Liver (tissue), 9 donors: Measurements from ENCODE around the gene PBX4. TPM values are rescaled to one million over a fixed set of nuclear protein-coding genes. Genes with fewer than 3 reads are reported as not detected.

ENCODE experiments used
- DNase-seq: peaks from one replicate; pipeline ENCODE4 v3.0.0-alpha.2; 2017; ENCODE audit warnings: low spot score
- H3K27ac ChIP-seq, 2 donors: one replicate each; pipeline ENCODE4 v1.7.0; 2013; ENCODE audit warnings: inconsistent platforms in 2 of 2, low read length in 2 of 2, control low read depth in 1 of 2, low read depth in 1 of 2, mild to moderate bottlenecking in 1 of 2
- H3K27me3 ChIP-seq, 4 donors: one replicate each; pipeline versions ENCODE4 v1.6.1 to v1.7.0; 2013; ENCODE audit warnings: low read length in 3 of 4, inconsistent platforms in 1 of 4, mild to moderate bottlenecking in 1 of 4, moderate library complexity in 1 of 4; ENCODE audit not compliant: control insufficient read depth in 4 of 4, insufficient read depth in 4 of 4
- H3K36me3 ChIP-seq, 4 donors: one replicate each; pipeline versions ENCODE4 v1.6.1 to v1.7.0; 2013; ENCODE audit warnings: low read length in 3 of 4, mild to moderate bottlenecking in 3 of 4, low read depth in 1 of 4, moderate library complexity in 1 of 4; ENCODE audit not compliant: control insufficient read depth in 4 of 4, insufficient read depth in 3 of 4
- H3K4me1 ChIP-seq, 4 donors: one replicate each; pipeline versions ENCODE4 v1.6.1 to v1.7.0; 2013; ENCODE audit warnings: low read length in 3 of 4, mild to moderate bottlenecking in 3 of 4, moderate library complexity in 1 of 4; ENCODE audit not compliant: control insufficient read depth in 4 of 4, insufficient read depth in 4 of 4
- H3K4me3 ChIP-seq, 3 donors: one replicate each; pipeline versions ENCODE4 v1.6.1 to v1.7.0; 2013; ENCODE audit warnings: low read length in 3 of 3, control low read depth in 1 of 3, low read depth in 1 of 3, mild to moderate bottlenecking in 1 of 3
- H3K9ac ChIP-seq, 2 donors: one replicate each; pipeline ENCODE4 v1.7.0; 2013; ENCODE audit warnings: low read length in 2 of 2, mild to moderate bottlenecking in 2 of 2, moderate library complexity in 2 of 2, control low read depth in 1 of 2, low read depth in 1 of 2
- H3K9me3 ChIP-seq, 4 donors: one replicate each; pipeline versions ENCODE4 v1.6.1 to v1.7.0; 2013; ENCODE audit warnings: low read length in 3 of 4; ENCODE audit not compliant: control insufficient read depth in 4 of 4
- ATF3 ChIP-seq: IDR thresholded peaks from 2 replicates; pipeline ENCODE4 v1.6.1; 2016; ENCODE audit warnings: antibody characterized with exemption
- CTCF ChIP-seq: fragments of 150-350 bp; IDR thresholded peaks from 2 replicates; pipeline ENCODE4 v1.5.1; 2017; ENCODE audit warnings: improper control_type of control experiment, low read depth, low read length; ENCODE audit not compliant: missing input control
- EGR1 ChIP-seq, 2 donors: IDR thresholded peaks; 2 replicates each; pipeline ENCODE4 v1.6.1; 2016 to 2018; ENCODE audit warnings: antibody characterized with exemption in 2 of 2, low read depth in 2 of 2
- FOXA1 ChIP-seq: IDR thresholded peaks from 2 replicates; pipeline ENCODE4 v1.6.1; 2016; ENCODE audit warnings: antibody characterized with exemption
- FOXA2 ChIP-seq: IDR thresholded peaks from 2 replicates; pipeline ENCODE4 v1.6.1; 2016; ENCODE audit warnings: antibody characterized with exemption
- GABPA ChIP-seq, 2 donors: IDR thresholded peaks in 1 of 2; conservative IDR thresholded peaks in 1 of 2; 2 replicates each; pipeline ENCODE4 v1.6.1; 2016; ENCODE audit warnings: antibody characterized with exemption in 2 of 2, mild to moderate bottlenecking in 1 of 2, moderate library complexity in 1 of 2
- HNF4A ChIP-seq, 2 donors: conservative IDR thresholded peaks; 2 replicates each; pipeline ENCODE4 v1.6.1; 2016; ENCODE audit warnings: antibody characterized with exemption in 2 of 2, mild to moderate bottlenecking in 2 of 2
- JUND ChIP-seq, 2 donors: IDR thresholded peaks; 2 replicates each; pipeline ENCODE4 v1.6.1; 2016; ENCODE audit warnings: antibody characterized with exemption in 2 of 2
- MAX ChIP-seq: IDR thresholded peaks from 2 replicates; pipeline ENCODE4 v1.6.1; 2016; ENCODE audit warnings: antibody characterized with exemption
- NR2F2 ChIP-seq: IDR thresholded peaks from 2 replicates; pipeline ENCODE4 v1.6.1; 2016; ENCODE audit warnings: antibody characterized with exemption
- RAD21 ChIP-seq, 2 donors: IDR thresholded peaks; 2 replicates each; pipeline ENCODE4 v1.6.1; 2016; ENCODE audit warnings: antibody characterized with exemption in 2 of 2, mild to moderate bottlenecking in 2 of 2
- REST ChIP-seq: IDR thresholded peaks from 2 replicates; pipeline ENCODE4 v1.6.1; 2016; ENCODE audit warnings: antibody characterized with exemption, mild to moderate bottlenecking
- RXRA ChIP-seq, 2 donors: IDR thresholded peaks; 2 replicates each; pipeline ENCODE4 v1.6.1; 2017 to 2018; ENCODE audit warnings: antibody characterized with exemption in 2 of 2, mild to moderate bottlenecking in 1 of 2
- SP1 ChIP-seq: IDR thresholded peaks from 2 replicates; pipeline ENCODE4 v1.6.1; 2018; ENCODE audit warnings: antibody characterized with exemption, mild to moderate bottlenecking
- YY1 ChIP-seq: IDR thresholded peaks from 2 replicates; pipeline ENCODE4 v1.6.1; 2016; ENCODE audit warnings: antibody characterized with exemption, mild to moderate bottlenecking
- ZBTB33 ChIP-seq: IDR thresholded peaks from 2 replicates; pipeline ENCODE4 v1.6.1; 2016; ENCODE audit warnings: antibody characterized with exemption
- whole genome bisulfite sequencing: extraction: QIAGEN DNeasy Blood & Tissue Kit; methylation state at CpG from one replicate; pipeline ENCODE4 v1.1.7; 2013; 5-methylcytosine and 5-hydroxymethylcytosine counted together
- polyA plus RNA-seq, 2 donors: library from polyadenylated mRNA; stranded (reverse) in 1 of 2; unstranded in 1 of 2; fragments of 200-250 nt in 1 of 2; fragments of >200 nt in 1 of 2; fragmentation: Nextera tagmentation in 1 of 2; extraction: Ambion mirVana in 1 of 2; gene quantifications; one replicate each; pipeline versions ENCODE4 v1.2.1 to v1.2.3, GENCODE V29; 2013 to 2015
- total RNA-seq, 2 donors: library from RNA; depleted of rRNA; stranded (reverse); fragments of >200 nt; gene quantifications; one replicate each; pipeline ENCODE4 v1.2.3, GENCODE V29; 2014
- donor health status: healthy.
- donor health status: healthy.
- donor health status: healthy.
- donor health status: healthy.
- donor health status: healthy.

The PBX4 gene
- total and polyA plus RNA-seq, 4 donors: 0.19 to 0.59 (median 0.21) TPM; not detected in 1

- no peak for TF ChIP-seq REST
Observed at GRCh38 chr19:19540715-19541515, 77.6 kb downstream of the PBX4 start (continued).

- H3K27ac ChIP-seq: no peak overlapping the region
- no peak overlapping the region for H3K9ac ChIP-seq
- H3K9me3 ChIP-seq: peaks cover 0 to 3% (median 0%) of the 10 kb centered on the region in 4 donors
- WGBS: 14% methylated on average over 74 of the region's 74 CpGs
- TF ChIP-seq NR2F2 (no peak), SP1 (no peak), FOXA1 (no peak), ZBTB33 (no peak), ATF3 (no peak), HNF4A (conservative IDR thresholded peaks at IDR 0.05) (no peak), CTCF (no peak), JUND (IDR thresholded peaks at IDR 0.05) (no peak), MAX (no peak), REST (no peak), RXRA (IDR thresholded peaks at IDR 0.05) (no peak), YY1 (no peak), RAD21 (IDR thresholded peaks at IDR 0.05) (no peak), GABPA (IDR thresholded peaks at IDR 0.05 in 1 of 2, conservative IDR thresholded peaks at IDR 0.05 in 1 of 2) (no peak), EGR1 (IDR thresholded peaks at IDR 0.05; ENCODE audit: low read depth in 2 of 2) (no peak), FOXA2 (no peak)
- peak overlapping the region in 1 of 3 donors; percentile 8 for H3K4me3 ChIP-seq
- DNase-seq: peak; percentile 95
- peaks cover 0 to 8% (median 2%) of the 10 kb centered on the region in 4 donors for H3K27me3 ChIP-seq
- no peaks in the 10 kb centered on the region for H3K36me3 ChIP-seq
- H3K4me1 ChIP-seq: peaks cover 0 to 9% (median 6%) of the 10 kb centered on the region in 4 donors
Observed at GRCh38 chr19:19540064-19540714, 78.3 kb downstream of the PBX4 start.
